AG09309 (cell line): Measurements from ENCODE around the gene LEPROT.
"Not testable (repeated sequence)": the region's sequence is repeated elsewhere in the genome, so short reads cannot be mapped to it uniquely, and the experiment has no call there.

ENCODE experiments used
- DNase-seq: peaks from one replicate; pipeline ENCODE4 v3.0.0-alpha.2; 2010; ENCODE audit warnings: low read depth
- H3K4me3 ChIP-seq: 2 replicates; pipeline ENCODE4 v1.5.1; 2011; ENCODE audit warnings: mild to moderate bottlenecking, low read depth, low read length, moderate library complexity; ENCODE audit not compliant: control insufficient read depth
- CTCF ChIP-seq: IDR thresholded peaks from 2 replicates; pipeline ENCODE4 v1.5.1; 2011; ENCODE audit warnings: mild to moderate bottlenecking, low read depth, low read length, inconsistent platforms; ENCODE audit not compliant: insufficient read depth, control insufficient read depth; ENCODE audit errors: missing control alignments

The LEPROT gene

DNA sequence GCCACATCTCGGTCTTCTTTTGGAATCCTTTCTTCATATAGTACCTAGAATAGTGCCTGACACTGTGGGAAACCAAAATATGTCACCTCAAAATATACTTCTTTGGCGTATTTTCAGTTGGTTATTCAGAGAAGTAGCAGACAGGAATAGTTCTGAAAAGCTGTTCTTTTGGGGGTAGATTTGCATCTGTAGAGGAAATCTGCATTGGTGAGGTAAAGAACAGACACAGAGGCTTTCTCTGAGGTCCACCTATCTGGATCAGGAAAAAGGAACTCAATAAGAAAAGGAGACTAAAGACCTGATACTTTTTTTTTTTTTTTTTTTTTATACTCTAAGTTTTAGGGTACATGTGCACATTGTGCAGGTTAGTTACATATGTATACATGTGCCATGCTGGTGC, 23.2 kb downstream of the LEPROT start:
- no peak for DNase-seq
- TF ChIP-seq CTCF: no peak
- H3K4me3 ChIP-seq: no peak overlapping the region

- no peak overlapping the region for H3K4me3 ChIP-seq
- DNase-seq: no peak
- TF ChIP-seq CTCF: no peak
These were observed 23.7 kb downstream of the LEPROT start for GRCh38 chr1:65444128-65444640.

GRCh38 chr1:65445837-65446236, 25.4 kb downstream of the LEPROT start:
- no peak for TF ChIP-seq CTCF
- no peak overlapping the region for H3K4me3 ChIP-seq
- DNase-seq: no peak

- TF ChIP-seq CTCF: peak; percentile 29
- DNase-seq: no peak
- no peak overlapping the region for H3K4me3 ChIP-seq
These were observed 28.9 kb downstream of the LEPROT start for GRCh38 chr1:65449214-65449823.

GRCh38 chr1:65455678-65456077, 35.2 kb downstream of the LEPROT start:
- not testable (repeated sequence) for H3K4me3 ChIP-seq, DNase-seq

DNA sequence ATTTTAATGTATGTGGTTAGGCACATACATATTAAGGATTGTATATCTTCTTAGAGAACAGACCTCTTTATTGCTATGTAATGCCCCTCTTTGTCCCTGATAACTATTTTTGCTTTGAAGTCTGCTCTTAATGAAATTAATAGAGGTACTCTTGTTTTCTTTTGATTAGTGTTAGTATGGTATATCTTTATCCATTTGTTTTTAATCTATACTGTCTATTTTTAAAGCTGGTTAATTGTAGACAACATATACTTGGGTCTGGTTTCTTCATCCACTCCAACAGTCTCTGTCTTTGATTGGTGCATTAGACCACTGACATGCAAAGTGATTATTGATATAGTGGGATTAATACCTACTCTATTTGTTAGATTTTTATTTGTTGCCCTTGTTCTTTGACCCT, 36.0 kb downstream of the LEPROT start:
- DNase-seq: no peak
- no peak for TF ChIP-seq CTCF

GRCh38 chr1:65457868-65458267, 37.4 kb downstream of the LEPROT start:
- TF ChIP-seq CTCF: no peak
- no peak overlapping the region for H3K4me3 ChIP-seq
- DNase-seq: no peak

More for the DNA sequence above, 36.0 kb downstream of the LEPROT start:
- no peak overlapping the region for H3K4me3 ChIP-seq
